Neural cell (in vitro differentiated cells): ENCODE data around the gene PLEKHB2. TPM values are rescaled to one million over a fixed set of nuclear protein-coding genes. Genes with fewer than 3 reads are reported as not detected.

Experiments
- H2AFZ ChIP-seq: fragments of 200-600, 300-800 bp; sonication (generic), shearing (Covaris generic); 2 replicates; pipeline ENCODE4 v1.6.0; 2014; ENCODE audit warnings: low read depth, mild to moderate bottlenecking, antibody characterized with exemption, low read length, moderate library complexity
- H3F3A ChIP-seq: fragments of 200-600 bp; shearing (Covaris generic); 2 replicates; pipeline ENCODE4 v1.6.1; 2016; ENCODE audit warnings: mild to moderate bottlenecking, moderate library complexity, mixed read lengths, antibody characterized with exemption, low read length; ENCODE audit not compliant: insufficient read depth, poor library complexity, severe bottlenecking
- H3K27ac ChIP-seq: fragments of 200-600, 300-800 bp; sonication (generic), shearing (Covaris generic); 2 replicates; pipeline ENCODE4 v1.5.1; 2014; ENCODE audit warnings: mild to moderate bottlenecking, low read length, moderate library complexity
- H3K27me3 ChIP-seq: fragments of 300-800, 200-600 bp; sonication (generic), shearing (Covaris generic); 2 replicates; pipeline ENCODE4 v1.6.0; 2014; ENCODE audit warnings: mild to moderate bottlenecking, low read depth, low read length, moderate library complexity; ENCODE audit not compliant: insufficient read depth
- H3K36me3 ChIP-seq: fragments of 300-800, 200-600 bp; sonication (generic), shearing (Covaris generic); 2 replicates; pipeline ENCODE4 v1.5.1; 2014; ENCODE audit warnings: mild to moderate bottlenecking, antibody characterized with exemption, low read length, moderate library complexity; ENCODE audit not compliant: insufficient read depth
- H3K4me2 ChIP-seq: fragments of 300-800, 200-600 bp; sonication (generic), shearing (Covaris generic); 2 replicates; pipeline ENCODE4 v1.6.0; 2014; ENCODE audit warnings: mild to moderate bottlenecking, low read length
- H3K4me3 ChIP-seq: fragments of 300-800, 200-600 bp; sonication (generic), shearing (Covaris generic); 2 replicates; pipeline ENCODE4 v1.5.1; 2014; ENCODE audit warnings: mild to moderate bottlenecking, low read length, moderate library complexity
- H3K79me2 ChIP-seq: fragments of 200-600 bp; shearing (Covaris generic); replicated peaks from 2 replicates; pipeline ENCODE4 v1.6.0; 2014; ENCODE audit warnings: mild to moderate bottlenecking, low read length, moderate library complexity; ENCODE audit not compliant: insufficient read depth
- H3K9ac ChIP-seq: fragments of 300-800, 200-600 bp; sonication (generic), shearing (Covaris generic); 2 replicates; pipeline ENCODE4 v1.6.1; 2016; ENCODE audit warnings: mild to moderate bottlenecking, low read length, mixed read lengths
- H3K9me2 ChIP-seq: fragments of 200-600 bp; shearing (Covaris generic); 2 replicates; pipeline ENCODE4 v1.6.1; 2016; ENCODE audit warnings: mild to moderate bottlenecking, low read length, mixed read lengths; ENCODE audit not compliant: insufficient read depth
- H3K9me3 ChIP-seq: fragments of 200-600, 300-800 bp; sonication (generic), shearing (Covaris generic); 2 replicates; pipeline ENCODE4 v1.6.1; 2016; ENCODE audit warnings: mild to moderate bottlenecking, mixed run types, low read length, moderate library complexity, mixed read lengths
- H4K20me1 ChIP-seq: fragments of 200-600 bp; shearing (Covaris generic); 2 replicates; pipeline ENCODE4 v1.6.1; 2016; ENCODE audit warnings: mild to moderate bottlenecking, mixed run types; ENCODE audit not compliant: insufficient read depth
- EP300 ChIP-seq: fragments of 450-650 bp; conservative IDR thresholded peaks from 2 replicates; pipeline ENCODE4 v1.6.1; 2014; ENCODE audit warnings: antibody characterized with exemption, mild to moderate bottlenecking, moderate library complexity; ENCODE audit not compliant: poor library complexity, severe bottlenecking
- EZH2 ChIP-seq: fragments of 200-600, 300-800 bp; shearing (Covaris generic), sonication (generic); IDR thresholded peaks from 2 replicates; pipeline ENCODE4 v1.6.1; 2014; ENCODE audit warnings: antibody characterized with exemption, low read length, borderline replicate concordance, mild to moderate bottlenecking; ENCODE audit not compliant: insufficient read depth, poor library complexity, severe bottlenecking
- MXI1 ChIP-seq: fragments of 450-650 bp; conservative IDR thresholded peaks from 2 replicates; pipeline ENCODE4 v1.6.1; 2014; ENCODE audit warnings: antibody characterized with exemption, mild to moderate bottlenecking; ENCODE audit not compliant: poor library complexity, severe bottlenecking
- POLR2AphosphoS5 ChIP-seq: IDR thresholded peaks from 2 replicates; pipeline ENCODE4 v1.6.1; 2012
- RAD21 ChIP-seq: fragments of 450-650 bp; conservative IDR thresholded peaks from 2 replicates; pipeline ENCODE4 v1.6.1; 2014; ENCODE audit warnings: antibody characterized with exemption, mild to moderate bottlenecking, moderate library complexity
- REST ChIP-seq: IDR thresholded peaks from 2 replicates; pipeline ENCODE4 v1.6.1; 2012; ENCODE audit warnings: borderline replicate concordance
- SMC3 ChIP-seq: fragments of 450-650 bp; conservative IDR thresholded peaks from 2 replicates; pipeline ENCODE4 v1.6.1; 2014; ENCODE audit warnings: antibody characterized with exemption, mild to moderate bottlenecking, moderate library complexity; ENCODE audit not compliant: poor library complexity
- TAF1 ChIP-seq: IDR thresholded peaks from 2 replicates; pipeline ENCODE4 v1.6.1; 2012; ENCODE audit warnings: low read depth
- polyA plus RNA-seq: library from polyadenylated mRNA; depleted of rRNA; stranded (reverse); fragments of >200 nt; gene quantifications from 2 replicates; pipeline ENCODE4 v1.2.3, GENCODE V29; 2014
- TF ChIP-seq, protein P1 (sequence below): fragments of 450-650 bp; IDR thresholded peaks from 2 replicates; pipeline ENCODE4 v1.5.1; 2014; ENCODE audit warnings: antibody characterized with exemption, mild to moderate bottlenecking, moderate library complexity; ENCODE audit not compliant: poor library complexity, severe bottlenecking

PLEKHB2 gene
- polyA plus RNA-seq, 1 donor from 2014 or later, result 85.0 TPM

- no peaks in the 10 kb centered on the region for H4K20me1 ChIP-seq
- no peak overlapping the region for H2AFZ ChIP-seq
- H3K4me2 ChIP-seq, result no peak overlapping the region
- H3K4me3 ChIP-seq, result no peak overlapping the region
- no peaks in the 10 kb centered on the region for H3K27me3 ChIP-seq
- H3K36me3 ChIP-seq, result no peaks in the 10 kb centered on the region
- H3F3A ChIP-seq, result no peaks in the 10 kb centered on the region
- no peak overlapping the region for H3K27ac ChIP-seq
- H3K9me2 ChIP-seq, result no peaks in the 10 kb centered on the region
- H3K79me2 ChIP-seq, result peaks cover 42% of the 10 kb centered on the region
- H3K9me3 ChIP-seq, result no peaks in the 10 kb centered on the region
- no peak overlapping the region for H3K9ac ChIP-seq
- no peak for TF ChIP-seq EP300
- no peak for TF ChIP-seq TAF1
- no peak for TF ChIP-seq RAD21
- TF ChIP-seq, protein P1, sequence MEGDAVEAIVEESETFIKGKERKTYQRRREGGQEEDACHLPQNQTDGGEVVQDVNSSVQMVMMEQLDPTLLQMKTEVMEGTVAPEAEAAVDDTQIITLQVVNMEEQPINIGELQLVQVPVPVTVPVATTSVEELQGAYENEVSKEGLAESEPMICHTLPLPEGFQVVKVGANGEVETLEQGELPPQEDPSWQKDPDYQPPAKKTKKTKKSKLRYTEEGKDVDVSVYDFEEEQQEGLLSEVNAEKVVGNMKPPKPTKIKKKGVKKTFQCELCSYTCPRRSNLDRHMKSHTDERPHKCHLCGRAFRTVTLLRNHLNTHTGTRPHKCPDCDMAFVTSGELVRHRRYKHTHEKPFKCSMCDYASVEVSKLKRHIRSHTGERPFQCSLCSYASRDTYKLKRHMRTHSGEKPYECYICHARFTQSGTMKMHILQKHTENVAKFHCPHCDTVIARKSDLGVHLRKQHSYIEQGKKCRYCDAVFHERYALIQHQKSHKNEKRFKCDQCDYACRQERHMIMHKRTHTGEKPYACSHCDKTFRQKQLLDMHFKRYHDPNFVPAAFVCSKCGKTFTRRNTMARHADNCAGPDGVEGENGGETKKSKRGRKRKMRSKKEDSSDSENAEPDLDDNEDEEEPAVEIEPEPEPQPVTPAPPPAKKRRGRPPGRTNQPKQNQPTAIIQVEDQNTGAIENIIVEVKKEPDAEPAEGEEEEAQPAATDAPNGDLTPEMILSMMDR, result no peak
- no peak for TF ChIP-seq MXI1
- TF ChIP-seq POLR2AphosphoS5, result no peak
- no peak for TF ChIP-seq SMC3
- TF ChIP-seq REST, result no peak
- TF ChIP-seq EZH2, result no peak
Observed at GRCh38 chr2:131064589-131065512, 40.3 kb upstream of the PLEKHB2 start.

DNA sequence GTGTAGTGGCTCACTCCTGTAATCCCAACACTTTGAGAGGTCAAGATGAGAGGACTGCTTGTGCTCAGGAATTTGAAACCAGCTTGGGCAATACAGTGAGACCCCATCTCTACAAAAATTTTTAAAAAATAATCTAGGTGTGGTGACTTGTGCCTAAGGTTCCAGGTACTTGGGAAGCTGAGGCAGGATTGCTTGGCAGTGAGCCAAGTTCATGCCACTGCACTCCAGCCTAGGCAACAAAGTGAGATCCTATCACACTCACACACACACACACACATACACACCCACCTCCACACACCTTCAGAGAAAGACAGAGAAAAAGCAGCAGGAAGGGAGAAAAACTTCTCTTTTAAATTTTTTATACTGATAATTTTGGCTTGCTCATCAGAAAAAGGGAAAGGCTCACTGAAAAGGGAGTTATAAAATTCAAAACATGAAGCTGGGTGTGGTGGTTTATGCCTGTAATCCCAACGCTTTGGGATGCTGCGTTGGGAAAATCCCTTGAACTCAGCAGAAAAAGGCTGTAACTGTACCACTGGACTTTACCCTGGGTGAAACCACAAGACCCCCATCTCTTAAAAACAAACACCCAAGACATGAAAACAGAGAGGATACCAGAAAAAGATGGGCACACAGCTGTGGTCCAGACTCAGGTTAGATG is 37.5 kb upstream of the PLEKHB2 start:
- Histone ChIP-seq H3K9me2 (no peaks in the 10 kb centered on the region), H3K27me3 (no peaks in the 10 kb centered on the region), H3F3A (no peaks in the 10 kb centered on the region), H3K36me3 (no peaks in the 10 kb centered on the region), H3K9me3 (no peaks in the 10 kb centered on the region), H3K27ac (no peak overlapping the region), H3K9ac (no peak overlapping the region), H3K4me2 (no peak overlapping the region), H4K20me1 (no peaks in the 10 kb centered on the region), H2AFZ (no peak overlapping the region), H3K79me2 (peaks cover 31% of the 10 kb centered on the region), H3K4me3 (no peak overlapping the region)
- no peak for TF ChIP-seq TAF1
- no peak for TF ChIP-seq POLR2AphosphoS5
- TF ChIP-seq, protein P1, result no peak
- TF ChIP-seq EZH2, result no peak
- TF ChIP-seq RAD21, result no peak
- no peak for TF ChIP-seq SMC3
- no peak for TF ChIP-seq REST
- no peak for TF ChIP-seq MXI1
- no peak for TF ChIP-seq EP300
